ENCODE measurements around the gene ADGRG1. TPM values are rescaled to one million over a fixed set of nuclear protein-coding genes. Genes with fewer than 3 reads are reported as not detected.

The ADGRG1 gene
- total RNA-seq, 1 donor from 2014 or later = 13.9 TPM

DNA sequence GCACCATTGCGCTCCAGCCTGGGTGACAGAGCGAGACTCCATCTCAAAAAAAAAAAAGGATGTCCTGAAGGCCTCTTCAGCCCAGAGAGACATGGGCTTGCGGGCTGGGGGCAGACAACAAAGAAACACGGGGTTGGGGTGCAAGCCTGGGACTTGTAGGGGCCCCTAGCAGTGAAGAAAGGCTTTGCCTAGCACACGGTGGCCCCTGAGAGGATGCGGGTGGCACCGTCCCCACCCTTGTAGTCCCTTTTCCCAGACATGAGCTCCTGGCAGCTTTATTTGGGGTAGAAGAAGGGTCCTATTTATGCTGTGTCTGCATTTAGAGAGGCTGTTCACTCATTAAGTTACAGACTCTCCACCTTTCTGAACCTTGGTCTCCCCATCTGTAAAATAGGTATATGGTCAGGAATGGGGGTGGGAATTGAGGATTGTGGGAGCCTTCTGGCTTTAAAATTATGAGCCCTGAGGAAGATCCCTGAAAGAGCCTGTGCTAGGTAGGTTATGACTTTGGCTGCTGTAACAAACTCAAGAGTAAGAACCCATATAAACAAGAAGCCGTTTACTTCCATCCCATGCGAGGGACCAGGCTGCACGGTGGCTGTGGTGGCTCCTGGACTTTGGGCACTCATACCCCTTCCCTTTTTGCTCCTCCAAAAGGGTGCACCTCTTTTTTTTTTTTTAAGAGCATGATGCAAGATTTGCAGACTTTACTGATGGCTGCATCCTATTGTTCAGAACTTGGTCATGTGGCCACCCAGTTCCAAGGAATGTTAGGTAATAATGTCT lies 20.6 kb upstream of the ADGRG1 start:
- no peaks in the 10 kb centered on the region for H3K4me1 Mint-ChIP-seq (ENCODE audit: low read depth, unreplicated experiment)
- H3K27me3 Mint-ChIP-seq (ENCODE audit: low read depth, unreplicated experiment) = peaks cover 47% of the 10 kb centered on the region
- no peak for FAIRE-seq
- H3K4me2 ChIP-seq (ENCODE audit: low read length) = no peak overlapping the region
- TF ChIP-seq, protein P1, sequence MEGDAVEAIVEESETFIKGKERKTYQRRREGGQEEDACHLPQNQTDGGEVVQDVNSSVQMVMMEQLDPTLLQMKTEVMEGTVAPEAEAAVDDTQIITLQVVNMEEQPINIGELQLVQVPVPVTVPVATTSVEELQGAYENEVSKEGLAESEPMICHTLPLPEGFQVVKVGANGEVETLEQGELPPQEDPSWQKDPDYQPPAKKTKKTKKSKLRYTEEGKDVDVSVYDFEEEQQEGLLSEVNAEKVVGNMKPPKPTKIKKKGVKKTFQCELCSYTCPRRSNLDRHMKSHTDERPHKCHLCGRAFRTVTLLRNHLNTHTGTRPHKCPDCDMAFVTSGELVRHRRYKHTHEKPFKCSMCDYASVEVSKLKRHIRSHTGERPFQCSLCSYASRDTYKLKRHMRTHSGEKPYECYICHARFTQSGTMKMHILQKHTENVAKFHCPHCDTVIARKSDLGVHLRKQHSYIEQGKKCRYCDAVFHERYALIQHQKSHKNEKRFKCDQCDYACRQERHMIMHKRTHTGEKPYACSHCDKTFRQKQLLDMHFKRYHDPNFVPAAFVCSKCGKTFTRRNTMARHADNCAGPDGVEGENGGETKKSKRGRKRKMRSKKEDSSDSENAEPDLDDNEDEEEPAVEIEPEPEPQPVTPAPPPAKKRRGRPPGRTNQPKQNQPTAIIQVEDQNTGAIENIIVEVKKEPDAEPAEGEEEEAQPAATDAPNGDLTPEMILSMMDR (IDR thresholded peaks at IDR 0.05; ENCODE audit: insufficient read depth, low read depth, low read length) = no peak
- no peak for TF ChIP-seq EZH2 (IDR thresholded peaks at IDR 0.05; ENCODE audit: insufficient read depth, low read length)
- H3K4me3 Mint-ChIP-seq (ENCODE audit: unreplicated experiment) = no peak overlapping the region
- no peak for DNase-seq (ENCODE audit: low read depth)
- H3K9me3 ChIP-seq (ENCODE audit: insufficient read depth, low read depth, low read length) = no peaks in the 10 kb centered on the region
- no peaks in the 10 kb centered on the region for H3K9me3 Mint-ChIP-seq (ENCODE audit: unreplicated experiment)
- H3K4me1 ChIP-seq (ENCODE audit: insufficient read depth, low read length) = peaks cover 3% of the 10 kb centered on the region
- H2AFZ ChIP-seq (ENCODE audit: low read depth, low read length) = no peak overlapping the region
- no peak overlapping the region for H3K4me3 ChIP-seq (ENCODE audit: insufficient read depth, low read depth, low read length)
- H3K27ac Mint-ChIP-seq (ENCODE audit: unreplicated experiment) = no peak overlapping the region
- peaks cover 6% of the 10 kb centered on the region for H3K27me3 ChIP-seq (ENCODE audit: insufficient read depth, low read length)
- no peaks in the 10 kb centered on the region for H3K36me3 ChIP-seq (ENCODE audit: insufficient read depth, low read length)
- H3K9ac ChIP-seq (ENCODE audit: low read length) = no peak overlapping the region
- H4K20me1 ChIP-seq (ENCODE audit: insufficient read depth, low read length) = no peaks in the 10 kb centered on the region
- no peaks in the 10 kb centered on the region for H3K36me3 Mint-ChIP-seq (ENCODE audit: low read depth, unreplicated experiment)
- H3K27ac ChIP-seq (ENCODE audit: low read depth, low read length) = no peak overlapping the region
- H3K79me2 ChIP-seq (ENCODE audit: insufficient read depth, low read length) = no peaks in the 10 kb centered on the region

DNA sequence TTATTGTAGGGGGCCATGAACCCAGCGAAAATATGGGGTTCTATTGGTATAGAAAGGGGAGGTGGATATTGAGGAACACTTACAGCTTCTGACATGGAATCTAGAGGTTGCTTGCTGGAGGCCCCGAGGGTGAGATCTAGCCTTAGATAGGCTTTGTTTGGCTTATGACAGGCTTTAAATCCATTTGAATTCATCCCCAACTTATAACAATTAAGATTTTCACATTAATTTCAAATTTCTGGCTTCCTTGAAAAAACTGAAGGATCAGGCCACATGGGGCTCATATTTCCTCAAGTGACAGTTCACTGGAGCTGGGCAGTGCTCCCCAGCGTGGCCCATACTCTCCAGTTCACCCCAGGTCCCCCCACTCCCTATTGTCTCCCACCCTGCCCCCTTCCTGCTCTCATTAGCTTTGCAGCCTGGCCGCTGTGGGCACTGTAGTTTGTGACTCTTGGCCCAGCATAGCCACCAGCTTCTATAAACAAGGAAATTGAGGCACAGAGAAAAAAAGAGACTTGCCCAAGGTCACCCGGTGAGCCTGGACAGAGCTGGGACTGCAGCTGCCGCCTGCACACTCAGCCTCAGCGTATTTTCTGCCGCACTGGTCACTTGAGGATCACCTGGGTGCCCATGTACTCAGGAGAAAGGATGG lies 19.8 kb upstream of the ADGRG1 start:
- H3K27me3 ChIP-seq (ENCODE audit: insufficient read depth, low read length) = peaks cover under 1% of the 10 kb centered on the region
- H3K4me3 ChIP-seq (ENCODE audit: insufficient read depth, low read depth, low read length) = no peak overlapping the region
- peaks cover 44% of the 10 kb centered on the region for H3K27me3 Mint-ChIP-seq (ENCODE audit: low read depth, unreplicated experiment)
- H3K4me3 Mint-ChIP-seq (ENCODE audit: unreplicated experiment) = no peak overlapping the region
- no peaks in the 10 kb centered on the region for H3K9me3 ChIP-seq (ENCODE audit: insufficient read depth, low read depth, low read length)
- H3K79me2 ChIP-seq (ENCODE audit: insufficient read depth, low read length) = no peaks in the 10 kb centered on the region
- H3K9me3 Mint-ChIP-seq (ENCODE audit: unreplicated experiment) = no peaks in the 10 kb centered on the region
- H3K36me3 Mint-ChIP-seq (ENCODE audit: low read depth, unreplicated experiment) = no peaks in the 10 kb centered on the region
- no peaks in the 10 kb centered on the region for H3K4me1 Mint-ChIP-seq (ENCODE audit: low read depth, unreplicated experiment)
- no peak overlapping the region for H3K4me2 ChIP-seq (ENCODE audit: low read length)
- no peak overlapping the region for H3K9ac ChIP-seq (ENCODE audit: low read length)
- no peaks in the 10 kb centered on the region for H3K36me3 ChIP-seq (ENCODE audit: insufficient read depth, low read length)
- H3K27ac Mint-ChIP-seq (ENCODE audit: unreplicated experiment) = no peak overlapping the region
- H3K4me1 ChIP-seq (ENCODE audit: insufficient read depth, low read length) = peaks cover 3% of the 10 kb centered on the region
- no peak overlapping the region for H2AFZ ChIP-seq (ENCODE audit: low read depth, low read length)
- DNase-seq (ENCODE audit: low read depth) (no peak), FAIRE-seq (no peak)
- no peaks in the 10 kb centered on the region for H4K20me1 ChIP-seq (ENCODE audit: insufficient read depth, low read length)
- no peak overlapping the region for H3K27ac ChIP-seq (ENCODE audit: low read depth, low read length)
- no peak for TF ChIP-seq EZH2 (IDR thresholded peaks at IDR 0.05; ENCODE audit: insufficient read depth, low read length)
- TF ChIP-seq, protein P1 (IDR thresholded peaks at IDR 0.05; ENCODE audit: insufficient read depth, low read depth, low read length) = no peak
